22Rv1 (cell line): ENCODE measurements around the gene DUOXA1.
A peak's percentile ranks its signal among the peaks of the same experiment; 100 is the strongest.
"Not testable (repeated sequence)": the region's sequence is repeated elsewhere in the genome, so short reads cannot be mapped to it uniquely, and the experiment has no call there.

Source experiments
- H3K27ac ChIP-seq: fragments of 450-650 bp; 2 replicates; pipeline ENCODE4 v1.5.1; 2017
- ZFX ChIP-seq: fragments of 450-650 bp; IDR thresholded peaks from 2 replicates; pipeline ENCODE4 v1.6.1; 2017; ENCODE audit warnings: antibody characterized with exemption, borderline replicate concordance
- TF ChIP-seq, protein P1 (sequence below): fragments of 450-650 bp; IDR thresholded peaks from 2 replicates; pipeline ENCODE4 v1.5.1; 2017; ENCODE audit warnings: mild to moderate bottlenecking

The DUOXA1 gene

DNA sequence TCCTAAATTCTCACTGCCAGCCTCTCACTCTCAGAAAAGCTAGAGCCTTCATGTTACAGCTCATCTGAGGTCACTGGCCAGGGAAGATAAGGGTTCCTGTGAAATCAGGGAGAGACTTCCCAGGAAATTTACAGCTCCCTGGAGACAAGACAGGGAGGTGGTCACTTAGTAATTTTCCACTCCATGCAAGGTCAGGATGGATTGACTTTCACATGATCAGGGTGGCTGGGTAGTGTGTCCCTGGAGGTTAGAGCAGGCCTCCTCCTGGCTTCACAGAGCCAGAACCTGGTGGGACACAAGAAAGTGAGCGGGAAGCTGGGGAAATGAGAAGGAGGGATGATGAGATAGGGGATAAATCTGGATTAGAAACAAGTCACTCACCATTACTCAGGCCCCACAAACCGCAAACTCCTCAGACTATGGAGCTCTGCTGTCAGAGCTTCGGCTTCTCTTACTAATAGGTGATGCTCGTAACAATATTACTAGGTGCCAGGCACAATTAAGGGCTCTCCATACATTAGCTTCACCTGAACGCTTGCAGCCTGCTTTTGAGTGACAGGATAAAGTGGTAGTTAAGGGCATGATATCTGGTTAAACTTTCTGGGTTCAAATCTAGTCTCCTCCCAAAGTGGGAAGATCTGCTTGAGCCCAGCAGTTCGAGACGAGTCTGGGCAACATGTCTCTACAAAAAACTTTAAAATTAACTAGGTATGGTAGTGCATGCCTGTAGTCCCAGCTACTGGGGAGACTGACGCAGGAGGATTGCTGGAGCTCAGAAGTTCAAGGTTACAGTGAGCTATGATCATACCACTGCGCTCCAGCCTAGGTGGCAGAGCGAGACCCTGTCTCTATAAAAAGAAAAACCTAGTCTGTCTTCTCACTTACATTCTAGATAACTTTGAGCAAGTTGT lies 40.6 kb downstream of the DUOXA1 start:
- no peak for TF ChIP-seq ZFX
- TF ChIP-seq, protein P1, sequence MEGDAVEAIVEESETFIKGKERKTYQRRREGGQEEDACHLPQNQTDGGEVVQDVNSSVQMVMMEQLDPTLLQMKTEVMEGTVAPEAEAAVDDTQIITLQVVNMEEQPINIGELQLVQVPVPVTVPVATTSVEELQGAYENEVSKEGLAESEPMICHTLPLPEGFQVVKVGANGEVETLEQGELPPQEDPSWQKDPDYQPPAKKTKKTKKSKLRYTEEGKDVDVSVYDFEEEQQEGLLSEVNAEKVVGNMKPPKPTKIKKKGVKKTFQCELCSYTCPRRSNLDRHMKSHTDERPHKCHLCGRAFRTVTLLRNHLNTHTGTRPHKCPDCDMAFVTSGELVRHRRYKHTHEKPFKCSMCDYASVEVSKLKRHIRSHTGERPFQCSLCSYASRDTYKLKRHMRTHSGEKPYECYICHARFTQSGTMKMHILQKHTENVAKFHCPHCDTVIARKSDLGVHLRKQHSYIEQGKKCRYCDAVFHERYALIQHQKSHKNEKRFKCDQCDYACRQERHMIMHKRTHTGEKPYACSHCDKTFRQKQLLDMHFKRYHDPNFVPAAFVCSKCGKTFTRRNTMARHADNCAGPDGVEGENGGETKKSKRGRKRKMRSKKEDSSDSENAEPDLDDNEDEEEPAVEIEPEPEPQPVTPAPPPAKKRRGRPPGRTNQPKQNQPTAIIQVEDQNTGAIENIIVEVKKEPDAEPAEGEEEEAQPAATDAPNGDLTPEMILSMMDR = no peak
- no peak overlapping the region for H3K27ac ChIP-seq

DNA sequence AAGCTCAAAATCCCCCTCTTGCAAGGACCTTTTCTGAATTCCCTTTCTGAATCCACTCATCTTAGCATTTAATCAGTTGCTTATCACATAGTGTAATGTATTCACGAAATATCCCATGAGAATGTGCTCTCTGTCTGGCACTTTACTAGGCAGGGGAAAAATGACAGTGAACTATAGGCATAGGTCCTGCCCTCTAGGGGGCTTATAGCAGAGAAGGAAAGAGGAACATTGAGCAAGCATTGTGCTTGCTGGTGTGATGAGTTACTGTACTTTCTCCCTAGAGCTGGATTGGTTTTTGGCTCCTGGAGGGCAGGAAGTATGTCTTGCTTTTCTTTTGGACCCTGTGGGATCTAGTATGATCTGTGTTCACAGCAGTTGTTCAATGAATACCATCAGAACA lies 42.2 kb downstream of the DUOXA1 start:
- no peak for TF ChIP-seq ZFX
- TF ChIP-seq, protein P1 = peak; percentile 6; the same call in 1 of the 2 replicates

DNA sequence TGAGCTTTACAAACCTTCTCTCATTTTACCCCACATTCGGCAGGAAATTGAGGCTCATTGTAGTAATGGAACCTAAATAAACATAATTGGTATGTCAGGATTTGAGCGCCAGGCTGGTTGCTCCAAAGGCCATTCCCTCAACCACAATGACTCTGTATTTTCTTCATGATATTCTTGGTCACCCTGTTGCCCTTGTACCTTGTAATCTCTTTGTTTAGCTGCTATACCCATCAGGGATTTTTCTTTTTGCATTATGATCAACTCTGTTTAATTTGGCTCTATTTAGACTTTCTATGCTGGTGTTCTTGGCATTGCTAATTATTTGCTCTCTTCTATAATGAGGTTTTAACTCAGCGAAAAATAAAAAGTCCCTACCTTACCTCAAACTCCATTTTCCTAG lies 45.5 kb downstream of the DUOXA1 start:
- TF ChIP-seq ZFX = no peak
- TF ChIP-seq, protein P1 = no peak
- H3K27ac ChIP-seq = no peak overlapping the region

More for the DNA sequence above, 42.2 kb downstream of the DUOXA1 start:
- H3K27ac ChIP-seq = no peak overlapping the region

DNA sequence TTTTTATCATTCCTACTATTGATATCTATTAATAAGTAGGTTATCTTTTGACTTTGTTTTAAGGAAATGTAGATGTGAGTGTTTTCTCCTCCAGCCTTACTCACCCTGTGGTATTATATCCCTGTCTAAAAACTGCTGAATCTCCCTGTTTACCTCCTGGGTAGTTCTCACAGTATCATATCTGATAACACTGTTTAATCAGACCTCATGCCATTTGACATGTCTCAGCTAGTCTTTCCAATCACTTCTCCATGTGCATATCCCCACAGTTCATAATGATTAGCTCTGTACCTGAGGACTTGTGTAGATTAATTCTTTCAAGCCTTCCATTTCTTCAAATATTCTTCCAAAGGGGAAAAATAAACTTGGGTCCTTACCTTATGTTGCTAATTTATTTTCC lies 46.5 kb downstream of the DUOXA1 start:
- TF ChIP-seq, protein P1 = no peak
- TF ChIP-seq ZFX = no peak

DNA sequence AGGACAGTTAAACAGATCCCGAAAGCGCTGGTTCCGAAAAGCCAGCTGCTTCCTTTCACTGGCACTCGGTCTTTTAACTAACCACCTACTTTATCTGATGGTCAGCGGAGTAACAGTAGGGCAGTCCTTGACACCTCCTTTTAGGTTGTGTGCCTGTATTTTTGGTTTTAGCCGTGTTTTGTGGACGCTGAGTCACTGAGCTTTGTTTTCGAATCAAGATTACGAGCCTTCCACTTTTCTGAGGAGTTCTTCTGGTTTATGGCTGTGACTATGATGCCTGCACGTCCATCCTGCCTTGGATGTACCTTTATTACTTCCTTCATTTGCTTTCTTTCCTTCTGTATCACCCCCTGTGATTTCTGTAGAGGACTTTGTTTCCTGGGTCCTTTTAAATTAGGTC lies 47.3 kb downstream of the DUOXA1 start:
- H3K27ac ChIP-seq = not testable (repeated sequence)

More for the DNA sequence above, 46.5 kb downstream of the DUOXA1 start:
- H3K27ac ChIP-seq = no peak overlapping the region

DNA sequence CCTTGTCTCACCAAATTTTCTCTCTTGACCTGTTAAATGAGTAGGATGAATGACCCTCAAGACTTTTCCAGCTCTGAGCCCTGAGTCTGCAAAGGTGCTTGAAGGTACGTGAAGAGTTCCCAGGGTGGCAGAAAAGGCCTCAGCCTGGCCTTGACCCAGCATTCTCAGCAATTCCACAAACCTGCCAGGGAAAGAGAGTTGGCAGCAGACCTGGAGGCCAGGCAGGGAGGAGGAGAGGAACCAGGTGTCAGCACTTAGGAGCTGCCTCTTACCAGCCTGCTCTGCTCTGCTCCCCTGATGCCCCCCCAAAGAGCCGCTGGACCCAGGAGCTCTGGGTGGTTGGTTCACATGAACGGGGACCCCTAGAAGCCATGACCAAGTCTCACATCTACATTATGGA lies 49.1 kb downstream of the DUOXA1 start:
- H3K27ac ChIP-seq = not testable (repeated sequence)

DNA sequence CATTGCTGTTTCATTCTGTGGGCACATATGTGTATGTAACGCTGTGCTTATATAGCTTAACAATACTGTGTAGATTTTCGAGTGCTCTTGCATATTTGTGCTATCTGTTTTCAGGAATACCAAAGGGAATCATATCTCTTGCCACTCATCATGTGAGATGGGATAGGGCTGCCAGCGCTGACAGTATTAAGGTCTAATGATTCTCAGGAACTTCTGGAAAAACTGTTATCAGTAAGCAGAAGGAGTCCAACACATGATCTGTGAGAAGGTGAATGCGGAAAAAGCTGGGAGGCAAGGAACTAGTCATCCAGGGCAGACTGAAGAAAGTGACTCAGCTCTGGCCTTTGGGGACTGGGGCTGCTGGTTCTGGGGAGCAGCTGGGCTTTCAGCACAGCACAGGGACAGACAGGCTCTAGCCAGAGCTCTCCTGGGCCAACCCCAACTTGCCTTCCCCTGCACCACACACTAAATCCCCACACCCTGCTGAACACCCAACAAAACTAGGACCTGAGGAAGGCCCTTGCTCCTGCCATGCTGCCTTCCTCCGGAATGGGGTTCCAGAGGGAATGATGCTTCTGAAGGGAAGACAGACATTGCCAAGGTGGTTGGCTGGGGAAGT lies 49.9 kb downstream of the DUOXA1 start:
- not testable (repeated sequence) for H3K27ac ChIP-seq

DNA sequence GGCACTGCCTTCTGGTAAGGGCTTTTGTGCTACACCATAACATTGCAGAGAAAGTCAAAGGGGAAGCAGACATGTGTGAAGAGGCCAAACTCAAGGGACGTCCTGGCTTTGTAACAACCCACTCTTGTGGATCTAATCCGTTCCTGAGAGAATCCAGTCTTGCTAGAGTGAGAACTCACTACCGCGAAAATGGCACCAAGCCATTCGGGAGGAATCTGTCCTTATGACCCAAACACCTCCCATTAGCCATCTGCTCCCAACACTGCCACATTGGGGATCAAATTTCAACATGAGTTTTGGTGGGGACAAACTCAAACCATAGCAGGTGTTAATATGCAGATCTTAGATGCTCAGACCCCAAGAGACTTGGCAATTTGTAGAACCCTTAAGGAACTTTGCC lies 50.5 kb downstream of the DUOXA1 start:
- H3K27ac ChIP-seq = not testable (repeated sequence)

DNA sequence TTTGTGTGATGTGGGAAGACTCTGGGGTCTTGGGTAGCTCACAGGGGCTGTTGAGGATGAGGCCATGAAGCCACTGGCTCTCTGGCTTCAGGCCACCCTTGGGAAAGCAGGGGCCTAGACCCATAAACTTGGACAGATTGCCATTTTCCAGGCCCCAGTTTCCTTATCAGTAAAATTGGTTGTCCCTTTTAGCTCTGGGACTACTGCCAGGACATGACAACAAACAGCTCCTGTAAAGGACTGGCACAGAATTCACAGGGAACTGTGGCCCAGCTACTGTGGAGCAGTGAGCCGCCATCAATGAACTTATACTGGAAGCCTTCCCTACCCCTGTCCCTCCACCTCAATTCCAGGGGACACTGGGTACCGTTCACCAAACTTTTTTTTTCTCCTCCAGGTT lies 52.3 kb downstream of the DUOXA1 start:
- not testable (repeated sequence) for H3K27ac ChIP-seq

DNA sequence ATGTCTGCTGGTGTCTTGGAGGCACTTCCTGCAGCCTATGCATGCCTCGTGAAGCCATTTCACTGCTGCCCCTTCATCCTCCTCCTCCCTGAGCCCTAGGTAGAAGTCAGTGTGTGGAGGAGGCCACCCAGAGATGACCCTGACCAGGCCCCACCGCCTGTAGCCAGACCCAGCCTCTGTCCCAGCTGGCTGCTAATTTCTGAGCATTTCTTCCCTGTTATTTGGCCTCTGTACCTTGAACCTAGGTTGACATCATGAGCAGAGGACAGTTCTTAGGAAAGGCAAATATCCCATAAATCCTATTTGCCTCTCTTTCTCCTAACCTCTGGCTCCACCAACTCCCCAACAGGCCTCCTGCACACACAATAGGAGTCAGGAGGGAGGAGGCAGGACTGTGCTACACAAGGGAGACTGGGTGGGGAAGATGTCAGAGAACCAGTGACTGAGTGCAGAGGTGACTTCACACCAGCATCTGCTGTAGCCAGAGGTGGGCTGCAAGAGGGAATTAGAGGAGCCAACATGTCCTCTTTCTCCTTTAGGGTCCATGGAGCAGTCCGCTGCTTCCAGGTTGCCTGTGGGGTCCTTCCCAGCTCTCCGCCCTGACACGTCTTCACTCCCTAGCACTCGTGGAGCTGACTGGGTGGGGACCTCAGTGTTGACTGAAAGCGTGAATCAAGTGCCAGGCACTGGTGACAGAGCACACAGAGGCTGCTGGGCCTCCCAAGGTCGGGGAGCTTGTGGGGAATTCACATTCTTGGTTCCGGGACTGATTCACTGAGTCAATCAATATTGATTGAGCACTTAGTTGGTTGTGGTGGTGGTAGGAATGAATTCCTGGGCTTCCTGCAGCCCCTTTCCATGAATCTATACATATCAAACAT lies 54.0 kb downstream of the DUOXA1 start:
- not testable (repeated sequence) for H3K27ac ChIP-seq

DNA sequence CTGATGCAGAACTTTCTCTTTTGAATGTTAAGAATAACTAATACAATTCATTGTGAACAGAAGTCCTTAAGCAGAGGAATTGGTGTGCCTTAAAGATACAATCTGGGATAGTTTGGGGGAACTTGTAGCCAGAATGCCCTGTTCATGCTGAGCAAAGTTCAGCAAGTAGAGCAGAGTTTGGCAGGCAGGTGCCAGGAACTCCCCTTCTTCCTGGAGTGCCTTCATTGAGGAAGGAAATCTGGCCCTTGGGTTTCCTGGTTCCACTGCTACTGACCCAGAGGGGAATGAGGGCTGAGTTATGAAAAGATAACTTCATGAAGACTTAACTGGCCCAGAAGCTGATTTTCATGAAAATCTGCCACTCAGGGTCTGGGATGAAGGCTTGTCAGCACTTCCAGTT lies 56.1 kb downstream of the DUOXA1 start:
- not testable (repeated sequence) for H3K27ac ChIP-seq

DNA sequence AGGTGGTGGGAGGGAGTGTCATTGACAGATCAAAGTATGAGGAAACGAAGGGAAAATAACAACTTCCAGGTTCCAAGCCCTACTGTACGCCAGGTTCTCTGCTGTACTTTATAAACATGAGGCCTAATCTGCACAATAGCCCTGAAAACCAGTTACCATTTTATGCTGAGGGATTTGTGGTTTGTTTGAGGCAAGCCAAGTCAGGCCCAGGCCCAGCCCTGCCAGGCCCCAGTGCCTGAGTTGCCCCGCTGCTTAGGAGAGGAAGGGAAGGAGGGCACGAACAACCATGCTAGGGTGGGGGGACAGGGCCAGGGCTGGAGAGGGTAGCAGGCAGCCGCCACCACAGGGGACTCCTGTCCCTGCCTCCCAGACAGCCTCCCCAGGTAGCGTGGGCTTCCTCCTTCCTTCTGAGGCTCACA lies 59.7 kb downstream of the DUOXA1 start:
- H3K27ac ChIP-seq = not testable (repeated sequence)
